Measurements from ENCODE around the gene MAPK1IP1L. TPM values are rescaled to one million over a fixed set of nuclear protein-coding genes. Genes with fewer than 3 reads are reported as not detected.

Gene MAPK1IP1L
- polyA plus RNA-seq, 1 of the 3 experiments (the other 2 are of a cell fraction), result 129 TPM

GRCh38 chr14:55028476-55028875, 23.0 kb upstream of the MAPK1IP1L start:
- TF ChIP-seq TCF12 (IDR thresholded peaks at IDR 0.05), result no peak
- no peak for TF ChIP-seq ELF1 (IDR thresholded peaks at IDR 0.05)
- TF ChIP-seq GATA2 (CRISPR knock-in tag; IDR thresholded peaks at IDR 0.05), result no peak
- TF ChIP-seq CHD2 (IDR thresholded peaks at IDR 0.05; ENCODE audit: low read length, partially characterized antibody), result no peak
- TF ChIP-seq MEF2A (IDR thresholded peaks at IDR 0.05; ENCODE audit: borderline replicate concordance, low read depth), result no peak
- TF ChIP-seq NRF1 (IDR thresholded peaks at IDR 0.05; ENCODE audit: low read depth, low read length), result no peak
- TF ChIP-seq YY1 (IDR thresholded peaks at IDR 0.05; ENCODE audit: low read depth), result no peak
- TF ChIP-seq FOXM1 (IDR thresholded peaks at IDR 0.05; ENCODE audit: low read depth), result no peak
- TF ChIP-seq GABPA (IDR thresholded peaks at IDR 0.05; ENCODE audit: low read depth), result no peak
- no peak for TF ChIP-seq RCOR1 (IDR thresholded peaks at IDR 0.05; ENCODE audit: low read length)
- TF ChIP-seq ZBTB33 (IDR thresholded peaks at IDR 0.05; ENCODE audit: borderline replicate concordance, low read depth), result no peak
- no peak for TF ChIP-seq FOXJ3 (CRISPR knock-in tag; IDR thresholded peaks at IDR 0.05)
- no peak for TF ChIP-seq SIN3A (IDR thresholded peaks at IDR 0.05; ENCODE audit: borderline replicate concordance, low read depth, low read length)
- TF ChIP-seq CTCF (IDR thresholded peaks at IDR 0.05), result no peak
- TF ChIP-seq TEAD4 (IDR thresholded peaks at IDR 0.05; ENCODE audit: borderline replicate concordance, insufficient read depth), result no peak
- no peak for TF ChIP-seq MXI1 (IDR thresholded peaks at IDR 0.05; ENCODE audit: low read depth, low read length)
- no peak for TF ChIP-seq EP300 (IDR thresholded peaks at IDR 0.05; ENCODE audit: borderline replicate concordance in 1 of 2, low read depth in 1 of 2, low read length in 1 of 2)
- no peak for TF ChIP-seq TAF1 (IDR thresholded peaks at IDR 0.05; ENCODE audit: borderline replicate concordance, low read depth, low read length)
- no peak for TF ChIP-seq SMC3 (IDR thresholded peaks at IDR 0.05; ENCODE audit: low read depth, low read length)
- Histone ChIP-seq H3K27me3 (ENCODE audit: insufficient read depth) (no peaks in the 10 kb centered on the region), H2AFZ (ENCODE audit: low read depth) (no peak overlapping the region), H3K27ac (ENCODE audit: low read depth in 2 of 2, low read length in 1 of 2) (no peak overlapping the region), H3K9ac (peak overlapping the region; percentile 94), H3K4me1 (ENCODE audit: control insufficient read depth in 1 of 2, insufficient read depth in 2 of 2, low read depth in 1 of 2, low read length in 1 of 2) (peaks cover 19 to 22% of the 10 kb centered on the region in 2 experiments; a peak in 3 of 4 replicates), H3K9me2 (no peaks in the 10 kb centered on the region), H3F3A (replicated peaks; ENCODE audit: insufficient read depth) (peaks cover under 1% of the 10 kb centered on the region), H3K36me3 (replicated peaks in 1 of 2; ENCODE audit: control insufficient read depth in 1 of 2, insufficient read depth in 2 of 2, low read length in 1 of 2) (peaks cover 12 to 16% of the 10 kb centered on the region in 2 experiments), H3K4me2 (peak overlapping the region; percentile 87), H3K9me3 (no peaks in the 10 kb centered on the region), H4K20me1 (ENCODE audit: insufficient read depth) (peaks cover 32% of the 10 kb centered on the region), H3K79me2 (ENCODE audit: insufficient read depth) (peaks cover 91% of the 10 kb centered on the region), H3K4me3 (ENCODE audit: low read depth in 2 of 2, low read length in 1 of 2) (peak overlapping the region; percentile 69 to 73)
- no peak for DNase-seq
- WGBS (ENCODE audit: low lambda C conversion rate), result 47% methylated on average over 4 of the region's 4 CpGs
- ChIA-PET CTCF (interaction anchor here (1.1 to 7.0 kb wide), 2 partner anchors 23 to 24 kb away, joined by 4 to 40 read pairs; partner anchors contain the start of gene MAPK1IP1L), POLR2A (interaction anchor here (3.0 kb wide), 1 partner anchor 23 kb away, joined by 32 read pairs; the partner anchor contains the start of gene MAPK1IP1L)
